DOHH2 (cell line): ENCODE results near the gene DOCK8.

ENCODE experiments used
- H3F3A ChIP-seq: fragments of 200-600 bp; sonication (generic), shearing (Covaris generic); 2 replicates; pipeline ENCODE4 v1.6.0; 2016; ENCODE audit warnings: antibody characterized with exemption, mild to moderate bottlenecking; ENCODE audit not compliant: control insufficient read depth, insufficient read depth
- H3K27ac ChIP-seq: fragments of 200-600 bp; sonication (generic); 2 replicates; pipeline ENCODE4 v1.5.1; 2014; ENCODE audit warnings: low read depth, mild to moderate bottlenecking, low read length, moderate library complexity
- H3K27me3 ChIP-seq: fragments of 200-600 bp; sonication (generic); 2 replicates; pipeline ENCODE4 v1.6.1; 2014; ENCODE audit warnings: mild to moderate bottlenecking, low read length, mixed read lengths; ENCODE audit not compliant: control insufficient read depth
- H3K36me3 ChIP-seq: fragments of 200-600 bp; sonication (generic); 2 replicates; pipeline ENCODE4 v1.6.1; 2014; ENCODE audit warnings: mild to moderate bottlenecking, low read length, moderate library complexity, mixed read lengths; ENCODE audit not compliant: control insufficient read depth
- H3K4me1 ChIP-seq: fragments of 200-600 bp; sonication (generic); 2 replicates; pipeline ENCODE4 v1.6.1; 2014; ENCODE audit warnings: mild to moderate bottlenecking, low read length, mixed read lengths; ENCODE audit not compliant: control insufficient read depth
- H3K4me2 ChIP-seq: fragments of 200-600 bp; sonication (generic); 2 replicates; pipeline ENCODE4 v1.6.0; 2014; ENCODE audit warnings: mild to moderate bottlenecking, low read length, moderate library complexity
- H3K4me3 ChIP-seq: fragments of 200-600 bp; sonication (generic); 2 replicates; pipeline ENCODE4 v1.5.1; 2014; ENCODE audit warnings: mild to moderate bottlenecking, low read length, mixed read lengths
- H3K79me2 ChIP-seq: fragments of 200-600 bp; sonication (generic); 2 replicates; pipeline ENCODE4 v1.6.1; 2014; ENCODE audit warnings: mild to moderate bottlenecking, low read length, mixed read lengths; ENCODE audit not compliant: control insufficient read depth
- H3K9me2 ChIP-seq: fragments of 200-600 bp; sonication (generic); replicated peaks from 2 replicates; pipeline ENCODE4 v1.6.1; 2014; ENCODE audit warnings: mild to moderate bottlenecking, low read length, mixed read lengths; ENCODE audit not compliant: control insufficient read depth
- H3K9me3 ChIP-seq: fragments of 200-600 bp; sonication (generic); 2 replicates; pipeline ENCODE4 v1.6.1; 2014; ENCODE audit warnings: antibody characterized with exemption, low read length, mixed read lengths; ENCODE audit not compliant: control insufficient read depth, insufficient read depth
- H4K20me1 ChIP-seq: fragments of 200-600 bp; sonication (generic); 2 replicates; pipeline ENCODE4 v1.6.0; 2014; ENCODE audit warnings: low read depth, mild to moderate bottlenecking, antibody characterized with exemption, low read length, moderate library complexity; ENCODE audit not compliant: control insufficient read depth, insufficient read depth
- CTCF ChIP-seq: fragments of 200-600 bp; sonication (generic); IDR thresholded peaks from one replicate; pipeline ENCODE4 v1.5.1; 2014; ENCODE audit warnings: antibody characterized with exemption, mild to moderate bottlenecking, low read depth, low read length; ENCODE audit not compliant: poor library complexity, severe bottlenecking
- EZH2phosphoT487 ChIP-seq: fragments of 200-600 bp; sonication (generic); IDR thresholded peaks from 2 replicates; pipeline ENCODE4 v1.6.1; 2017; ENCODE audit warnings: borderline replicate concordance, mild to moderate bottlenecking, antibody characterized with exemption, low read length, moderate library complexity, mixed read lengths

The DOCK8 gene

GRCh38 chr9:248278-248961 lies 33.8 kb downstream of the DOCK8 start:
- no peak overlapping the region for H3K4me2 ChIP-seq
- no peaks in the 10 kb centered on the region for H4K20me1 ChIP-seq
- H3K9me3 ChIP-seq = no peaks in the 10 kb centered on the region
- H3K4me1 ChIP-seq = no peaks in the 10 kb centered on the region
- H3F3A ChIP-seq = no peaks in the 10 kb centered on the region
- no peaks in the 10 kb centered on the region for H3K79me2 ChIP-seq
- H3K27ac ChIP-seq = no peak overlapping the region
- TF ChIP-seq CTCF = no peak
- no peak for TF ChIP-seq EZH2phosphoT487
- no peak overlapping the region for H3K4me3 ChIP-seq
- no peaks in the 10 kb centered on the region for H3K27me3 ChIP-seq
- H3K36me3 ChIP-seq = no peaks in the 10 kb centered on the region
- H3K9me2 ChIP-seq = no peaks in the 10 kb centered on the region

GRCh38 chr9:249025-249424 lies 34.4 kb downstream of the DOCK8 start:
- no peak for TF ChIP-seq CTCF
- no peak for TF ChIP-seq EZH2phosphoT487
- Histone ChIP-seq H3K9me2 (no peaks in the 10 kb centered on the region), H3K79me2 (no peaks in the 10 kb centered on the region), H3K9me3 (no peaks in the 10 kb centered on the region), H3F3A (no peaks in the 10 kb centered on the region), H3K4me1 (no peaks in the 10 kb centered on the region), H4K20me1 (no peaks in the 10 kb centered on the region), H3K4me2 (no peak overlapping the region), H3K36me3 (no peaks in the 10 kb centered on the region), H3K27me3 (no peaks in the 10 kb centered on the region), H3K27ac (no peak overlapping the region), H3K4me3 (no peak overlapping the region)

GRCh38 chr9:250039-250438 lies 35.4 kb downstream of the DOCK8 start:
- Histone ChIP-seq H3K4me3 (no peak overlapping the region), H3F3A (no peaks in the 10 kb centered on the region), H4K20me1 (no peaks in the 10 kb centered on the region), H3K79me2 (no peaks in the 10 kb centered on the region), H3K36me3 (no peaks in the 10 kb centered on the region), H3K4me1 (no peaks in the 10 kb centered on the region), H3K27me3 (no peaks in the 10 kb centered on the region), H3K4me2 (no peak overlapping the region), H3K9me3 (no peaks in the 10 kb centered on the region), H3K27ac (no peak overlapping the region), H3K9me2 (no peaks in the 10 kb centered on the region)
- no peak for TF ChIP-seq CTCF
- no peak for TF ChIP-seq EZH2phosphoT487
